ENCODE data around the gene PLP1. TPM values are rescaled to one million over a fixed set of nuclear protein-coding genes. Genes with fewer than 3 reads are reported as not detected.

PLP1 gene
- total RNA-seq, 1 experiment from 2014 or later, result 88.3 TPM

DNA sequence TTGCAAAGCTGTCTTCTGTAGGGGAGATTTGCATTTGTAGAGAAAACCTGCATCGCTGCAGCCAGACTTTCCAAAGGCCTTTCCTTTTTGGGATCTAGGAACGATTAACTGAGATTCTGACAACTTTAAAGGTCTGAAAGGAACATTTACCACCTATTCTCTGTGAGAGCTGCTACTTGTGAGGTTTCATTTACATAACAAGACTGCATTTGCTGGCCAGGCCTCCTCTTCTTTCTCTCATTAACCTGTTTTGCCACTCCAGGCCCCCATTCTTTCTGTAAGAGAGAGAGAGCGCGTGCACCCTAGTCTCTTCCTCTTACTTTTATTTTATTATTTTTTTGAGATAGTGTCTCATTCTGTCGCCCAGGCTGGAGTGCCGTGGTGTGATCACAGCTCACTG lies 34.3 kb upstream of the PLP1 start:
- no peak overlapping the region for H2BK12ac ChIP-seq (ENCODE audit: insufficient read length, low read depth, low read length)
- peaks cover 40% of the 10 kb centered on the region; the same call in 1 of the 2 replicates for H3K79me2 ChIP-seq (ENCODE audit: insufficient read depth, low read length)
- peak overlapping the region; percentile 88 to 93 for H3K4me3 Mint-ChIP-seq
- DNase-seq, result peak; percentile 74
- H3K4me1 Mint-ChIP-seq, result peaks cover 54 to 63% of the 10 kb centered on the region in 2 experiments
- TF ChIP-seq, protein P1, sequence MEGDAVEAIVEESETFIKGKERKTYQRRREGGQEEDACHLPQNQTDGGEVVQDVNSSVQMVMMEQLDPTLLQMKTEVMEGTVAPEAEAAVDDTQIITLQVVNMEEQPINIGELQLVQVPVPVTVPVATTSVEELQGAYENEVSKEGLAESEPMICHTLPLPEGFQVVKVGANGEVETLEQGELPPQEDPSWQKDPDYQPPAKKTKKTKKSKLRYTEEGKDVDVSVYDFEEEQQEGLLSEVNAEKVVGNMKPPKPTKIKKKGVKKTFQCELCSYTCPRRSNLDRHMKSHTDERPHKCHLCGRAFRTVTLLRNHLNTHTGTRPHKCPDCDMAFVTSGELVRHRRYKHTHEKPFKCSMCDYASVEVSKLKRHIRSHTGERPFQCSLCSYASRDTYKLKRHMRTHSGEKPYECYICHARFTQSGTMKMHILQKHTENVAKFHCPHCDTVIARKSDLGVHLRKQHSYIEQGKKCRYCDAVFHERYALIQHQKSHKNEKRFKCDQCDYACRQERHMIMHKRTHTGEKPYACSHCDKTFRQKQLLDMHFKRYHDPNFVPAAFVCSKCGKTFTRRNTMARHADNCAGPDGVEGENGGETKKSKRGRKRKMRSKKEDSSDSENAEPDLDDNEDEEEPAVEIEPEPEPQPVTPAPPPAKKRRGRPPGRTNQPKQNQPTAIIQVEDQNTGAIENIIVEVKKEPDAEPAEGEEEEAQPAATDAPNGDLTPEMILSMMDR (conservative IDR thresholded peaks at IDR 0.05), result no peak
- no peak overlapping the region for H2AK5ac ChIP-seq (ENCODE audit: insufficient read length, low read length)
- H2BK120ac ChIP-seq (ENCODE audit: low read depth, low read length, poor library complexity, severe bottlenecking), result no peak overlapping the region
- no peak overlapping the region for H3K23ac ChIP-seq (ENCODE audit: insufficient read length, low read depth, low read length)
- no peaks in the 10 kb centered on the region for H3K27me3 ChIP-seq (ENCODE audit: insufficient read depth, low read length)
- peak overlapping the region; percentile 96 to 100 (median 98) for H3K27ac Mint-ChIP-seq
- no peak overlapping the region for H2AFZ ChIP-seq (ENCODE audit: low read length)
- no peak overlapping the region for H4K8ac ChIP-seq (replicated peaks; ENCODE audit: insufficient read length, low read depth, low read length)
- no peak overlapping the region for H3K14ac ChIP-seq (ENCODE audit: insufficient read depth, low read length)
- no peak overlapping the region for H3K4ac ChIP-seq (ENCODE audit: low read depth, low read length)
- peak overlapping the region; percentile 97 for H3K27ac ChIP-seq (ENCODE audit: insufficient read length, low read depth, low read length)
- no peaks in the 10 kb centered on the region for H3K79me1 ChIP-seq (ENCODE audit: insufficient read depth, low read depth, low read length, poor library complexity, severe bottlenecking)
- H3K23me2 ChIP-seq (ENCODE audit: insufficient read length, low read depth, low read length, poor library complexity, severe bottlenecking), result peaks cover 9% of the 10 kb centered on the region
- H2BK20ac ChIP-seq (ENCODE audit: low read depth, low read length, poor library complexity, severe bottlenecking), result no peak overlapping the region
- H4K5ac ChIP-seq (ENCODE audit: insufficient read length, low read depth, low read length), result no peak overlapping the region
- H3K27me3 Mint-ChIP-seq (ENCODE audit: low read depth), result no peaks in the 10 kb centered on the region; the same call in 1 of the 2 replicates
- H3K36me3 Mint-ChIP-seq (ENCODE audit: insufficient read depth in 1 of 3, low read depth in 3 of 3), result peaks cover 10 to 14% (median 12%) of the 10 kb centered on the region in 3 experiments
- no peak overlapping the region for H2BK5ac ChIP-seq (ENCODE audit: insufficient read length, low read length)
- no CpG with 5 or more reads among the region's 6 CpGs for WGBS (ENCODE audit: extremely low coverage, insufficient read length, low lambda C conversion rate)
- H3T11ph ChIP-seq (ENCODE audit: low read length), result no peak overlapping the region
- H3K4me2 ChIP-seq (ENCODE audit: insufficient read depth, insufficient read length, low read length), result peak overlapping the region; percentile 82
- H3K4me1 ChIP-seq (ENCODE audit: insufficient read depth, low read length), result peaks cover 6% of the 10 kb centered on the region; the same call in 1 of the 2 replicates
- H4K91ac ChIP-seq (ENCODE audit: insufficient read length, low read depth, low read length), result no peak overlapping the region
- no peak overlapping the region for H2BK15ac ChIP-seq (ENCODE audit: low read depth, low read length)
- no peaks in the 10 kb centered on the region for H3K9me3 ChIP-seq (ENCODE audit: control insufficient read depth, low read depth, low read length)
- no peak overlapping the region for H3K56ac ChIP-seq (ENCODE audit: insufficient read length, low read depth, low read length)
- peak overlapping the region; percentile 69 for H3K9ac ChIP-seq (ENCODE audit: extremely low read depth, insufficient read length, low read length)
- H3K9me3 Mint-ChIP-seq, result peaks cover 0 to 36% of the 10 kb centered on the region in 2 experiments; a peak in 2 of 5 replicates
- no peak overlapping the region for H3K18ac ChIP-seq (ENCODE audit: insufficient read length, low read depth, low read length)
- no peaks in the 10 kb centered on the region for H4K20me1 ChIP-seq (ENCODE audit: control insufficient read depth, insufficient read depth, insufficient read length)

Measured in H9 (cell line).